AG10803 (cell line): ENCODE results near the gene CACNA1C.

Source experiments
- DNase-seq: peaks from one replicate; pipeline ENCODE4 v3.0.0; 2010; ENCODE audit warnings: low read depth
- H3K4me3 ChIP-seq: 2 replicates; pipeline ENCODE4 v1.5.1; 2011; ENCODE audit warnings: mild to moderate bottlenecking, low read length, control low read depth
- CTCF ChIP-seq: conservative IDR thresholded peaks from 2 replicates; pipeline ENCODE4 v1.5.1; 2011; ENCODE audit warnings: mild to moderate bottlenecking, low read length, control low read depth, inconsistent platforms

CACNA1C gene

GRCh38 chr12:2633825-2634200 lies 581.0 kb downstream of the CACNA1C start:
- DNase-seq, result no peak
- no peak overlapping the region for H3K4me3 ChIP-seq
- no peak for TF ChIP-seq CTCF

DNA sequence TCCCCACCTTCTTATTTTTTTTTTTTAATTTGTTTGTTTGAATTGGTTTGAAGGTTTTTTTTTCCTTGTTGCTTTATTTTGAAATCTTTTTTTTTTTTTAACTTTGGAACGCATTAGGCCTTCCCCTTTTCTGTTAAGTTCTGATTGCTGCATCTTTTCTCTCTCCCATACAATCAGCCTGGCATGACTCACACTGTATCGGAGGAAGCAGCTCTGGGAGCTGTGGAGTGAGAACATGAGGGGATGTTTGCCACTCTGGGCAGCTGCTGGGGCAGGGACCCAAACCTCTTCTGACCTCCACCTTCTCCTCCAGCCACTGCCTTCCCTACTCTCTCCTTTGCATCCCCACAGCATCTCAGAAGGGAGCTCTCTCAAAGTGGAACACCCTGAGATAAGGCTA lies 581.7 kb downstream of the CACNA1C start:
- TF ChIP-seq CTCF, result no peak
- DNase-seq, result no peak

DNA sequence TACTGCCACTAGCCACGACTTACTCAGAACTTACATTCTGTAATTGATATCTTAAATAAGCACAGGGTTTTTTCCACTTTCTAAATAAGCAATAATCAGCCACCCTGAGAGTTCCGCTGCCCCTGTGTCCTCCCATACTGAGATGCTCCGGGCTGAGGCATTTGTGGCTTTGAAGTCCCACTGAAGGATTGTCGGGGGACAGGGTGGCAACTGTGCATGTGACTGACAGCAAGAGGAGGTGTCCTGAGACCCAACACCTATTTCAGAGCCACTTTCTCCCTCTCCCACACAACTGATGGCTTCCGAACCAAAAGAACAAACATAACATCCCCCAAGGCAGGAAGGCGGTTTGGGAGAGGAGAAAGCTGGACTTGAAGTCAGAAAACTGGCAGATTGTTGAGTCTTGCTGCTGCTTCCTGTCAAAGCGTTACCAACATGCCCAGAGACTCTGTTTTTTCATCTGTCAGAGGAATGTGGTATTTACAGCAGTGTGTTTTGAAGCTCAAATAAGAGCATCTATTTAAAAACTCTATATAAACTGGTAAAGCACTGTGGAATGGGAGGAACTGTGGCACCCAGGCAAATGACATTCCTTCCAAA lies 584.1 kb downstream of the CACNA1C start:
- TF ChIP-seq CTCF, result no peak
- no peak overlapping the region for H3K4me3 ChIP-seq
- DNase-seq, result no peak

More for the DNA sequence above, 581.7 kb downstream of the CACNA1C start:
- H3K4me3 ChIP-seq, result no peak overlapping the region

DNA sequence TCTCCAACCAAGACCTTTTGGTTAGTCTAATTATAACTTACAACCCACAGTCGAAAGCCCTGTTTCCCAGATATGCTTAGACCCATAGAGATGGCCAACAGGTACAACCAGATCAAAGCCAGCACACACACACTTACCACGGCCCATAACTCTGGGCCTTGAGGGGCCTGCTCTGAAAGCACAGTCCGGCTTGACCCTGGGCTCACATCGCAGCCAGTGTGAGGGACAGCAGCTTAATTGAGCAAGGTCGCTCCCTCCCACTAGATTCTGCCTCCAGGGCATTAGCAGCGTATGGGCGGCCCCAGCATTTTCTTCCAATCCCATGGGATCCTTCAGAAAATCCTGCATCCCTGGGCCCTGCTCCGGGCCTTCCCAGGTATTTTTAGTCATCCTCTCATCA lies 584.6 kb downstream of the CACNA1C start:
- no peak overlapping the region for H3K4me3 ChIP-seq
- no peak for TF ChIP-seq CTCF
- DNase-seq, result no peak

DNA sequence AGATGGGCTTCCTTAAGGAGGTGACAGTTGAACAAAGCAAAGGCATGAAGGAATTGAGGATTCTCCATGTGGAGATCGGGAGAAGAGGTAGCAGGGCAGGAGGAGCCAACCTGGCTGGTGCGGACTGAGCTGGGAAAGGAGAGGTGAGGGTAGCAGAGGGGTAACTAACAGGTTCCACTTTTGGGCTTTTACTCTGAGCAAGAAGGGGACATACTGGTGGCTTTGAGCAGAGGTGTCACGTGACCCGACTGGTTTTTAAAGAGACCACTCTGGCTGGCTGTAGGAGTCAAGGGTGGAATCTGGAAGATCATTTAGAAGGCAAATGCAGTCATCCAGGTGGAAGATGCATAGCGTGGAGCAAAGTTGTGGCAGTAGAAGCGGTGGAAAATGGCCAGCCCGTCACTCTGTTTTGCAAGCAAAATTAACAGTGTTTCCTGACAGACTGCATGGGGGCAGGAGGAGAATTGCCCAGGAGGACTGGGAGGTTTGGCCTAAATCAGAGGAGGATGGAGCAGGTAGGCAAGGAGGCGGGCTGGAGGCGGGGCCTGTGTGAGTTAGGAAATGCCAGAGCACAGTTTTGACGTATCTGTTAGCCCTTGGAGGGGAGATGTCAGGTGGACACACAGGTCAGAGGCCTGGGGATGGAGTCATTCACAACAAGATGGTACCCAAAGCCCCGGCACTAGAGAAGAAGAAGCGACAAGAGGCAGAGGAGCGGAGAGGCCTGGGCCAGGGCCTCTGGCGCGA lies 585.7 kb downstream of the CACNA1C start:
- H3K4me3 ChIP-seq, result no peak overlapping the region
- no peak for DNase-seq
- no peak for TF ChIP-seq CTCF

GRCh38 chr12:2639020-2639298 lies 586.2 kb downstream of the CACNA1C start:
- H3K4me3 ChIP-seq, result no peak overlapping the region
- no peak for DNase-seq
- TF ChIP-seq CTCF, result no peak

- TF ChIP-seq CTCF, result peak; percentile 54
- DNase-seq, result peak; percentile 70
- H3K4me3 ChIP-seq, result no peak overlapping the region
These were observed 587.5 kb downstream of the CACNA1C start for GRCh38 chr12:2640281-2640680.
